ENCODE measurements around the gene NKAIN2.
"Not testable (repeated sequence)": the region's sequence is repeated elsewhere in the genome, so short reads cannot be mapped to it uniquely, and the experiment has no call there.

Gene NKAIN2

GRCh38 chr6:124119596-124119995, 315.9 kb downstream of the NKAIN2 start:
- no peak for DNase-seq

DNA sequence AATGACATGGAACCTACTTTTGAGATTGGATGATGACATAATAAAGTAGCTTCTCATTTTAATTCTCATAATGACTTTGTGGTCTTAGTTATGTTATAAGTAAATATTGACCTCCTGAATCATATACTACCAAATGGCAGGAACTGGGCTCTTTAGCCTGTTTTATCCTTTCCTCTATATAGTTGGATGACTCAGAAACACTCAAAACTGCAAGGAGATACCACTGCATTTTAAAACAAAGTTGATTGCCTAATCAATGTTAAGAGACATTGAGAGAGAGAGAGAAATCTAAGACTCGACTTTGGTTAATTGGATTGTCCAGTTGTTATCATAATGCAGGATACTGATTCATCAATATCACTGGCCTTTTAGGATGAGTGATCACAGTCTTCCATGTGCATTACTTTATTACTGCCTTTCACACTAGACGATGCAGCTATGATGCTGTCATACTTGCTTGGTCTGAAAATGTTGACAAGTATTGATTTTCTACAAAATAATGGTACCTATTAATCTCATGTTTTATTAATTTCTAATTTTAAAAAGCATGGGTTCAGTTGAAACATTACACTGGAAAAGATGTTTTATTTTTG, 320.0 kb downstream of the NKAIN2 start:
- DNase-seq, result no peak

- no peak for DNase-seq
Measured at GRCh38 chr6:124131259-124131658, 327.6 kb downstream of the NKAIN2 start.

GRCh38 chr6:124131779-124132178, 328.1 kb downstream of the NKAIN2 start:
- DNase-seq, result no peak

- DNase-seq, result no peak
Measured at GRCh38 chr6:124132256-124132655, 328.6 kb downstream of the NKAIN2 start.

DNA sequence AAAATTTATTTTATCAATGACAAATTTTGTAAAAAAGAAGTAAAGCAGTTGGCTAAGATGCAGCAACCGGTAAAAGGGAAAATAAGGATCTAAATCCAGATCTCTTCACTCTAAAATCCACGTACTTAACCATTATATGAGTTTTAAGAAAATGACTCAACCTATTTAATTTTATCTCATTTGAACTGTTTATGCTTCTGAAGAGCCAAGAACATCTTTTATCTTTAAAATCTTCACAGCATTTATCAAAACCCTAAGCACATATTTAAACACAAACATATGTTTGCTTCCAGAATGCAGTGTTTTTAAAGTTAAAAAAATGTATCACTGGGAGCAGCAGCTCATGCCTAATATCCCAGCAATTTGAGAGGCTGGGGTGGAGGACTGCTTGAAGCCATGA, 339.2 kb downstream of the NKAIN2 start:
- no peak for DNase-seq

DNA sequence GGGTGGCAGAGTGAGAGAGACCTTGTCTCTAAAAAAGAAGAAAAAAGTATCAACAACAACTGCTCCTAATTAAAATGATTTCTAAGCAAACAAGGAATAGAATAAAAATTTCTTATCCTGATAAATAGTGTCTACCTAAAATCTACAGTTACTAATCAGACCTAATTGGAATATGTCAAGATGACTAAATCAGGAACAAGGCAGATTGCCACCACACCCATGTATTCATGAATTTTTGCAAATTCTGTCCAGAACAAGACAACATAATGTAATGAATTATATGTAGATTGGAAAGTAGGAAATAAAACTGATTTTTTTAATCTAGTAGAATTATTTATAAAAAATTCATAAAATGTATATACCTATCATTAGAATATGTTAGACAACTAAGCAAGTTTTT, 339.8 kb downstream of the NKAIN2 start:
- DNase-seq, result no peak

GRCh38 chr6:124147621-124148020, 344.0 kb downstream of the NKAIN2 start:
- no peak for DNase-seq

DNA sequence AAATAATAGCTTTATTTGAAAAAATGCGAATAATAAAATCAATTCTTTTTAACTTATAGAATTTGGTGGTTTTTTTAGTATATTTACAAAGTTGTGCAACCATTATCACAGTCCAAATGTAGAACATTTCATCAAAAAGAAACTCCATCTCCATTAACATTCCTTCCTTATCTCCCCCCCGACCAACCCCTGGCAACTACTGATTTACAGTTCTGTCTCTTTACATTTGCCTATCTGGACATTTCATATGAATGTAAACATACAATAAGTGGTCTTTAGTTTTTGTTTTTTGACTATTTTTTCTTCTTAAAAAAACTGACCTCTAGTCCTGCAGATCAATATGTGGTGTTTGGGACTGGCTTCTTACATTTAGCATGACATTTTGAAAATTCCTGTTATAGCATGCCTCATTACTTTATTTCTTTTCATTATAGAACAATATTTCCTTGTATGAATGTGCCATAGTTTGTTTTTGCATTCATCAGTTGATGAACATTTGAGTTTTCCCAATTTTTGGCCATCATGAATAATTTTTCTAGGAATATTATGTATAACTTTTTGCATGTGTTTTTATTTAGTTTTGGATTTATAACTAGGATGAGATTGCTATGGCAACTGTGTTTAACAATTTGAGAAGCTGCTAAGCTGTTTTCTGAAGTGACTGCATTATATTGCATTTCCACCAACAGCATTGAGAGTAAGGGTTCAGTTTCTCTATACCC, 344.7 kb downstream of the NKAIN2 start:
- DNase-seq, result no peak

DNA sequence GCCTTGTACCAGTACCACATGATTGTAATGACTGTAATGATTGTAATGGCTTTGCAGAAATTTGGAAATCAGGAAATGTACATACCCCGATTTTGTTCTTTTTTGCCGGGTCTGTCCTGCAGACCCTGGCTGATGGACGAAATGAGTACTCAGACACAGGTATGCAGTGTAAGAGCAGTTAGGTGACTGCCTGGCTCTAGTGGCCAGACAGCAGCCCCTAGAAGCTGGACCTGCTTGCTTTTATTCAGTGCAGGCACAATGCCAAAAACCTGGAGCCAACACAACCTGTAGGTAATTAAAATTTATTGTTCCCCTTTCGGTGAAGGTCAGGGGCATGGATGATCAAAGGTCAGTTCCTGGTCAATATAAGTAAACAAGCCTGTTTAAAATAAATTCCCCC, 346.0 kb downstream of the NKAIN2 start:
- DNase-seq, result no peak

- DNase-seq, result no peak
Measured at GRCh38 chr6:124158024-124158423, 354.4 kb downstream of the NKAIN2 start.

DNA sequence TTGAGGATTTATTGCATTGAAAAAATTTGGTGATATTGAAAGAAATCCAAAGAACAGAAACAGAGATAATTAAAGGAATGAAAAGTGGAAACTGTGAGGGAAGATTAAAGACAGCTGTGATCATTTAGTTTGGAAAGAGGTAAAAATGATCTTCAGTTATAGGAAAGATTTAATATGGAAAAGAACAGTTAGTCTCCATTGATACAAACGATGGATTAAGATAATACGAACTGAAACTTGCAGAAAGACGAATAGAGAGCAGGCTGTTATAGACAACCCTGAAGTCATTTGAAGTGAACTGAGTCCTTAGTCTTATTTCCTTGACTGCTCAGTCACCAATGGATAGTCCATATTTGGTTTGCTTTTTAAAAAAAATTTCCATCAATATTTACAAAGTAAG, 360.0 kb downstream of the NKAIN2 start:
- no peak for DNase-seq

DNA sequence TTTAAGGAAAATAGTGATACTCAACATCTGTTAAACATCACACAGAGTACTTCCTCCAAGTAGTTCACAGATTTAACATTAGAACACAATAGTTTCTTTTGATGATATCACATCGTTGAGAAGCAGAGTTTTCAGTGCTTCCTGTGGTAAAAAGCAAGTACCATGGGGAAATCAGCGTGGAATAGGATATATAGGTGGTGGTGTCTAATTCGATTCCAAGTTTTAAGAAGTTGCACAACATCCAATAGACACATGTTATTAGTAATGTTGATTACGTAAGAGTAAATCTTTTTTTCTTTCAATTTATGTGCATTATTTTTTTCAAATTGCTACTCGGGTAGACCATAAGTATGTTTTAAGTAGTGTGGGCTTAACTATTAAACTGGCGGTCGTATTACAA, 360.7 kb downstream of the NKAIN2 start:
- DNase-seq, result no peak

DNA sequence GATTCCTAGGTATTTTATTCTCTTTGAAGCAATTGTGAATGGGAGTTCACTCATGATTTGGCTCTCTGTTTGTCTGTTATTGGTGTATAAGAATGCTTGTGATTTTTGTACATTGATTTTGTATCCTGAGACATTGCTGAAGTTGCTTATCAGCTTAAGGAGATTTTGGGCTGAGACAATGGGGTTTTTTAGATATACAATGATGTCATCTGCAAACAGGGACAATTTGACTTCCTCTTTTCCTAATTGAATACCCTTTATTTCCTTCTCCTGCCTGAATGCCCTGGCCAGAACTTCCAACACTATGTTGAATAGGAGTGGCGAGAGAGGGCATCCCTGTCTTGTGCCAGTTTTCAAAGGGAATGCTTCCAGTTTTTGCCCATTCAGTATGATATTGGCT, 363.6 kb downstream of the NKAIN2 start:
- not testable (repeated sequence) for DNase-seq

DNA sequence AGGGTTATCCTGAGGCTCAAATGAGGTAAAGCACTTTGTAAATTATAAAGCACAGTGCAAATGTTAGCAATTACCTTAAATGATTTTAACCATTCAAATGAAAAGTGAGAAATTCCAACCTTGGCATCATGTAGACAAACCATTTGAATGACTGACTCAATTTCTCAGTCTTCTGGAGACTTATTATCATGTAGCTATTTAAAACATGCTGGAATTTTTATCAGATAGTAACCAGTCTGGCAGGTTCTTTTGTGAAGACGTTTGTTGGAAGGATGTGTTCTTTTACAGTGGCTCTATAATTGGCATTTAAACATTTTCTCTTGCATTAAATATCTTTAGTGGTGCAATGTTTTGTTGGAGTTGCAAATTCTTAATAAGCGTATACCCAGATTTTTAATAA, 386.6 kb downstream of the NKAIN2 start:
- DNase-seq, result no peak

GRCh38 chr6:124193132-124193531, 389.5 kb downstream of the NKAIN2 start:
- no peak for DNase-seq

DNA sequence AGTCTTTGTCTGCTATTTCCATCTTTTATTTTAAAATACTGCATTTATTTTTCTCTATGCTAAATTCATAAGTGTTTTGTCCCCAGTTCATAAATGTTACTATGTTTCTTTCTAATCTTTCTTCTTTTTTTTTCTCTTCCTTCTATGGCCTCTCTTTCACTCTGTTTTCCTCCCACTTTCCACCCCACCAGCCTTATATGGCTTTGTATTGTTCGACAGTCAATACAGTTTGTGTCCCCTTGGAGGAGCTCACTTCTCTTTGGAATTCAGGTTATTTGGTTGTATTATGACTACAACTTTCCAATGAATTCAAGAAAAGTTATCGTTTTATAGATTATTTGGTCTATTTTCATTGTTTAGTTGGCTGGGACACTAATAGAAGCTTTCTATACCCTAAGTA, 393.5 kb downstream of the NKAIN2 start:
- no peak for DNase-seq

DNA sequence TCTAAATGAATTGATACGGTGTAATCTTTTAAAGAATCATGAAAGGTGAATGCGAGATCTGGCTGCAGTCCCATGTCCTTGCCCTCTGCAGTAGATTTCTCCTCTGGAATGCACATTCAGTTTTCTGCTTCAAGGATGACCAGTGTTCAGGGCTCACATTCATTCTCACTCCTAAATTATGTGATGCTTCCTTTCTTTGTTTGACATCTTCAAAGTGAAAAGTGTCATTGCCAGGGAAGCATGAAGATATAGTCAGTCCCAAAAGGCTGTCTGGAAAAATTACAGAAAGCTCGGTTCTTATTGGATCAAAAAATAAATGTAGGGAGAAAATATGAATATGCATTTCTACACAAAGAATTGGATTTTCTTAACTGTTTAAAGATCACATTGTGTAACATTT, 395.6 kb downstream of the NKAIN2 start:
- no peak for DNase-seq

DNA sequence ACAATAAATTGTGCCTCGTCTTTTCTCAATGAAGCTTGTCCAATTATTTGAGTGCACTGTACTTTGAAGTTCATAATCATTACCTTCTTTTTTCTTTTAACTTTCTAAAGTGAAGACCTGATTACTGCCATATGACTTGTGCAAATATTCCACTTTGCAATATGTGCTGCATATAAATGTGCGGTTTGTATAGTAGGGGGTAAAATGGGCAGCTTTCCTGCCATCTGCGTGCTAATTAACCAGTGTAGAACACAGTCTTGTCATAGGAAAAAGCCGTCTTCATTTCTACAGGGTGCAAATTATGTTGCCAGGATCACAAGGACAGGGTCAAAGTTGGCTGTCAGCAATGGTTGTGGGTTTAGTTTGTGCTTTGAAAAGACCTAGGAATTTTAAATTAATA, 397.0 kb downstream of the NKAIN2 start:
- no peak for DNase-seq

GRCh38 chr6:124203101-124203811, 399.6 kb downstream of the NKAIN2 start:
- no peak for DNase-seq

DNA sequence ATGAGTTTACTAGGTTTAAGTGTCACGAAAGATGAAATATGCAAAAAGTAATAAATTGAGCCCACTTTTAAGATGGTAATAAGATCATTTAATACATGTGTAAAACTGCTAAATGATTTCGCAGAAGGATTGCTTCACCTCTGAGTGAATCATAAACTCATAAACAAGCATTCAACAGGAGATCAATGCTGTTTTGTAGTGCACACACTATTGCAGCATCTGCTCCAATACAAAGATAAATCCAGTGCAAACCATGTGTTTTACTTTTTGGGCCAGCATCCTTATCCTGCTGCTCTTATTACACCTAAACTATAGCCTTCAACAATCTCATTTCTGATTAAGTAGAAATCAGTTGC, 400.1 kb downstream of the NKAIN2 start:
- DNase-seq, result no peak

GRCh38 chr6:124205921-124206320, 402.3 kb downstream of the NKAIN2 start:
- no peak for DNase-seq

GRCh38 chr6:124223611-124224345, 420.1 kb downstream of the NKAIN2 start:
- no peak for DNase-seq

DNA sequence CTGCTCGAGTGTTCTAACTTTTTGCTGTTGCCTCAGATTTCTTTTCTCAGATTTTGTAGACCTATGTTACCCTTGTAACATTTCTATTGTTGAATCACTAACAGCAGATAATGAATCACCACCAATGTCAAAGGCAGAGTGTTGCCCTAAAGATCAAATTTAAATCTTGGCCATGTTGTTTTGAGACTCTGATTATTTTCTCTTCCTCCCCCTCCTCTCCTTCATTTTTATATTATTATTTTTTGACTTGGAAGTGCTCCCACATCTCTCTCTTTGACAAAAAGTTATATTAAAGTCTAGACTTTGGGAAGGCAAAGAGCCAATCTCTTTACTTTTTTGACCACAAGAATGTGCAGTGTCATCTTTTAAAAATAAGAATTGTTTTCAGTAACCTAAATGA, 422.7 kb downstream of the NKAIN2 start:
- DNase-seq, result no peak

Measured in NCI-H2227 treated with DMSO at 0.1 percent for 48 hours (cell line).